Keratinocyte (primary cell): ENCODE measurements around the gene ZNF134.

Experiments used
- EZH2 ChIP-seq: IDR thresholded peaks from one replicate; pipeline ENCODE4 v1.6.1; 2012; ENCODE audit warnings: inconsistent platforms, mild to moderate bottlenecking, low read length, moderate library complexity
- TF ChIP-seq, protein P1 (sequence below), 3 experiments: IDR thresholded peaks in 1 of 3; conservative IDR thresholded peaks in 1 of 3; optimal IDR thresholded peaks in 1 of 3; 2 replicates in 2 of 3; 3 replicates in 1 of 3; pipeline versions ENCODE3 to v1.5.1; 2011; ENCODE audit warnings: low read length in 3 of 3, mild to moderate bottlenecking in 3 of 3, moderate library complexity in 2 of 3, control low read depth in 1 of 3, inconsistent platforms in 1 of 3; ENCODE audit not compliant: insufficient read depth in 2 of 3; ENCODE audit errors: extremely low read depth in 1 of 3

DNA sequence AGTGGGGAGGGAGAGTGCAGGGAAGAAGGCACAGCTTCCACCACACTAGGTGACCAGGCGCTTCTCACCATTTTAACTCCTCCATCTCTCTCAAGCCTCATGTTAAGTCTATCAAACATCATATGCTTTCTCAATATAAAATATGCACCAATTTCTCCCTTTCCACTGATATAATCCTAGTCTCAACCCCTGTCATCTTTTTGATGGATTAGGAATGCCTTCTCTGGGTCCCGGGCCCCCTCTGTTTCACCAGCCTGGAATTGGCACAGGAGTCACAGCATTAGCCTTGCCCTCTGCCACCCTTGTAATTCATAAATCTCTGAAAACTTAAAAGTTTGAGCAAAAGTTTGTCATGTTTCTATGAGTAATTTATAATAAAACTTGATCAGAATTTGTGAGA lies 54.6 kb downstream of the ZNF134 start, which contains the start of gene ZSCAN4:
- TF ChIP-seq, protein P1, sequence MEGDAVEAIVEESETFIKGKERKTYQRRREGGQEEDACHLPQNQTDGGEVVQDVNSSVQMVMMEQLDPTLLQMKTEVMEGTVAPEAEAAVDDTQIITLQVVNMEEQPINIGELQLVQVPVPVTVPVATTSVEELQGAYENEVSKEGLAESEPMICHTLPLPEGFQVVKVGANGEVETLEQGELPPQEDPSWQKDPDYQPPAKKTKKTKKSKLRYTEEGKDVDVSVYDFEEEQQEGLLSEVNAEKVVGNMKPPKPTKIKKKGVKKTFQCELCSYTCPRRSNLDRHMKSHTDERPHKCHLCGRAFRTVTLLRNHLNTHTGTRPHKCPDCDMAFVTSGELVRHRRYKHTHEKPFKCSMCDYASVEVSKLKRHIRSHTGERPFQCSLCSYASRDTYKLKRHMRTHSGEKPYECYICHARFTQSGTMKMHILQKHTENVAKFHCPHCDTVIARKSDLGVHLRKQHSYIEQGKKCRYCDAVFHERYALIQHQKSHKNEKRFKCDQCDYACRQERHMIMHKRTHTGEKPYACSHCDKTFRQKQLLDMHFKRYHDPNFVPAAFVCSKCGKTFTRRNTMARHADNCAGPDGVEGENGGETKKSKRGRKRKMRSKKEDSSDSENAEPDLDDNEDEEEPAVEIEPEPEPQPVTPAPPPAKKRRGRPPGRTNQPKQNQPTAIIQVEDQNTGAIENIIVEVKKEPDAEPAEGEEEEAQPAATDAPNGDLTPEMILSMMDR (optimal IDR thresholded peaks at IDR 0.05 in 1 of 3, IDR thresholded peaks at IDR 0.05 in 1 of 3, conservative IDR thresholded peaks at IDR 0.05 in 1 of 3; ENCODE audit: extremely low read depth in 1 of 3, insufficient read depth in 2 of 3, low read length in 3 of 3) = no peak
- no peak for TF ChIP-seq EZH2
